ENCODE results near the gene SLC5A6.

The SLC5A6 gene

DNA sequence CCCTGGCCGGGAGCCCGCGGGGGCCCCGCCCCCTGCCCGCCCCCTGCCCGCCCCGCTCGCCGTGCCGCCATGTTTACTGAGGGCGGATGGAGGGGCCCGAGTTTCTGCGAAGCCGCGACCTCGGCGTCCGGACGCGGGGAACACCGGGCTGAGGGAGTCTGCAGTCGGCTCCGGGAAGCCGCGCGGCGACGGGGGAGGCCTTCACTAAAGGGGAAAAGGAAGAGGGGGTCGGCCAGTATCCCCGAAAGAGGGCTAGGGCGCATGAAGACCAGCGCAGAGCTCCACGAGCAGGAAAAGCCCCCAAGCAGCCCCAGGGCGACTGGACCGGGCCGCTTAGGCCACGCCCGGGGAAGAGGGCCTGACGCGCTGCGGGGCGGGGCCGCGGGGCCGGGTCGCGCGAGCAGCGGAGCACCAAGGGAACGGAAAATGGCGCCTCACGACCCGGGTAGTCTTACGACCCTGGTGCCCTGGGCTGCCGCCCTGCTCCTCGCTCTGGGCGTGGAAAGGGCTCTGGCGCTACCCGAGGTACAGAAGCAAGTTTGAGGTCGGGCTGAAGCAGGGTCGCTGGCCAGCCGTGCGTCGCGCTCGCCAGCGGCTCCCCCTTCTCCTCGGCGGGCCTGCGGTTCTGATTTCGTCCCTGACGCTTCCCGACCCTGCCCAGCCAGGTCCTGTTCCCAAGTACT lies at the start of gene SLC5A6, which contains the start of gene ATRAID:
Gene SLC5A6, minus strand, starts transcription at position 326 of the 683 bp plus-strand sequence. CDS start 4,618 bp downstream, outside the sequence.
Gene ATRAID, plus strand, starts transcription at position 99 of the 683 bp plus-strand sequence. Its CDS starts 328 bp downstream, at position 427.
- DNase-seq: peak; percentile 76

DNA sequence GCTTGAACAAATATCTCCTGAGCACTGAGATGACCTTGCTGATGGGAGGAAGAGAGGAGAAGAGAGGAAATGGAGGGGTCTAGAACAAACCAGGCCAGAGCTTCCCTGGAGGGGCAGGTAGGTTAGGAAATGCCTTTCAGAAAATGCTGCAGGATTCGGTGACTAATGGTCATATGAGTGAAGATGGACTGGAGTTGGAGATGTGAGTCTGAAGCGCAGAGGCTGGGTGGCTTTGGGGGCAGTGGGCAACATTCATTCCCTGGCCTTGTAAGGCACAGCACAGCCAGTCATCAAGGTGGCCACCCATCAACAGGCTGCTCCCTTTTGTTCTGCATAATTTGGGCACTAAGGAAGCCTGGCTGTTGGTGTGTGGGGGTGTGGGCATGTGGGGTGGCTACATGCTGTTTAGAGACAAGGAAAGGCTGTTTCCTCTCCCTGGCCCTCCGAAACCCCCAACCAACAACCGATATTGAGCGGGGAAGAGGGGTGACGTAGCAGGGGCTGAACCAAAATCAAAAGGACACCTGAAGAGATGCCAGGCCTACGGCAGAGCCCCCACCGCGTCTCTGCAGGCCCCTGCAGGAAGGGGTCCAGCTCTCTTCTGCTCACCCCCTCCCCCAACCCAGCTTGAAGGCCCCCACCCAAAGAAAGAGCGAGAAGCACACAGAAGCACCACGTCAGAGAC lies 49.3 kb upstream of the SLC5A6 start:
- no peak for DNase-seq

DNA sequence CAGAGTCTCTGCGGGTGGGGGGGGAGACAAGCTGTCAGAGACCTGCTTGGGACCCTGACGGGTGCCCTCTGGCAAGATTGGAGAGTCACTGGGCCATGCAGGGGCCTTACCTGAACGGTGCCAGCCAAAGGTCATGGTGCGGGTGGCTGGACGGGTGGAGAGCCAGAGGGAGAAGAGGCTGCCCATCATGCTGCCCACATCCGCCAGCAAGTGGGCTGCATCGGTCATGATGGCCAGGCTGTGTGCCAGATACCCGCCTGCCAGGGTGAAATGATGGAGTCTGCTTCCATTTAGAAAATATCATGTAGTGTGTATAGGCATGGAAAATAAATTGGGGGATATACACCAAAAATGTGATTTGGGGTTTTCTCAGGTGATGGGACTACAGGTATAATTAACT lies 46.0 kb upstream of the SLC5A6 start:
- DNase-seq: no peak

DNA sequence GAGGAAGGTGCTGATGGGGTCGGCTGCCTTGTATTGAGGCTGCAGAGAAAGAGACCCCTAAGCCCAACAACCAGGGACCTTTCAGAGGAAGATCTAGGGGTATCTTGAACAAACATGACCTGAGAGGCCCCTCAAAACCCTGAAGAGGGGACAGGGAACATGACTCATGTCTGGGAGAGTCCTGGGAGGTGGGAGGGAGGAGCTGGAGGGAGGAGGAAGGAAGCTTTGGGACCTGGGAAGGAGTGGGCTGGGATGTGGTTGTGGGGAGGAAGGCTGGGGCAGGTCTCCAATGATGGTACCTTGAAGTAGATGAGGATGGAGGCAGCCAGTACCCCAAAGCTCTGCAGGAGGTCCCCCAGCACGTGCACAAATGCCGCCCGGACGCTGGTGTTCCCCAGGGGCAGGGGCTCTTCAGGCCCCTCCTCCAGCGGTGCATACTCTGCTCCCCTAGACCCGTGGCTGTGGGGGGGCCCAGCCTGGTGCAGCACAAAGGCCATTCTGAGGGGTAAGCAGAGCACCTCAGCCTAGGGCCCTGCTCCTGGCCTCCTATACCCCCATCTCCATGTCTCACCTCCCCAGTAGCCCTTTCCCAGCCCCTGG lies 44.9 kb upstream of the SLC5A6 start:
- no peak for DNase-seq

DNA sequence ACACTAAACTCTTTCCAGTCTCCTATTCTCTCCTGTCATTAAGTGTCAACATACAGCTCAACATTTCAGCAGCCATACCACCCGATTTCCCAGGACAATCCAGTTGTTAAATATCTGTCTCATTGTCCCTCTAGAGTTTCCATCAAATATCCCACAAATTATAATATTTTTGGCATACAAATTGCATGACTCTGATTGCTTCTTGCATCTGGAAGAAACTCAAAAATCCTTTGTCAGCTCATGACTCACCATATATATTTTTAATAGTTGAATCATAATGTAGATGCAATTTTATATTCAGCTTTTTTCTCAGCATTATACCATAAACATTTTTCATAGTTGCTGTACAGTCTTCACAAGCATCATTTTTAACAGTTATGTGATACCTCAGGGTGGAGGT lies 43.6 kb upstream of the SLC5A6 start:
- no peak for DNase-seq

DNA sequence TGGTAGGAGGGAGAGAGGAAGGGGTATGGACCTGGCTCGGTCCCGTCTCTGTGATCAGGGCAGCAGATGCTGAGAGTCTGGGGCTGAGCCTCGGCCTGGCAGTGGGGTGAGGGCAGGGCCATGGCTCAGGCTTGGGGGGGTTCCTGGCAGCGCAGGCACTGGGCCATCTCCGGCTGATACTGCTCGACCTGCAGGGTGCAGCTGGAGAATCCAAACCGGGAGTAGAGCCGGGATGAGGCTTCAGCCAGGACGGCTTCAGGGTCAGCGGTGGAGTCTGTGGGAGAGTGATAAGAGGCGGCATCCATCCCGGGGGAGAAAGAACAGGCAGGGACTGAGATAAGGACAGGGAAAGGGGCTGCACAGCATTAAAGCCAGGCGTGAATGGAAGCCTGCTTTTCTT lies 43.1 kb upstream of the SLC5A6 start:
- no peak for DNase-seq

DNA sequence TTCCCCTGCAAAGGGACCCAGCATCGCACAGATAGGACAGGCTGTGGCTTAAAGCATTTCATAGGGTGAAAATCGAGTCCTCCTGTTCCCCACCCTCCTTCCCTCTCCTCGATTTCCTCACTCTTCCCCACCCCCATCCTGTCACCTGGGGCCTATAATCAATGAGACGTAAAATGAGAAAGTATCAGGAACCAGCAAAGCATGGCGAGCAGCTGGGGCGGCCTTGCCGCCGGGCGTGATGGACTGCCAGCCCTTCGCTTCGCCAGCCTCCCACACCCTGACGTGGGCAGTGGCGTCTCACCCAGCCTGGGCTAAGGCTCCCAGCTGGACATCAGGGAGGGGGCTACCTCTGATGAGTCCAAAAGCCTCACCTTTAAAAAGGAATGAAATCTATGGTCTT lies 39.7 kb upstream of the SLC5A6 start:
- no peak for DNase-seq

DNA sequence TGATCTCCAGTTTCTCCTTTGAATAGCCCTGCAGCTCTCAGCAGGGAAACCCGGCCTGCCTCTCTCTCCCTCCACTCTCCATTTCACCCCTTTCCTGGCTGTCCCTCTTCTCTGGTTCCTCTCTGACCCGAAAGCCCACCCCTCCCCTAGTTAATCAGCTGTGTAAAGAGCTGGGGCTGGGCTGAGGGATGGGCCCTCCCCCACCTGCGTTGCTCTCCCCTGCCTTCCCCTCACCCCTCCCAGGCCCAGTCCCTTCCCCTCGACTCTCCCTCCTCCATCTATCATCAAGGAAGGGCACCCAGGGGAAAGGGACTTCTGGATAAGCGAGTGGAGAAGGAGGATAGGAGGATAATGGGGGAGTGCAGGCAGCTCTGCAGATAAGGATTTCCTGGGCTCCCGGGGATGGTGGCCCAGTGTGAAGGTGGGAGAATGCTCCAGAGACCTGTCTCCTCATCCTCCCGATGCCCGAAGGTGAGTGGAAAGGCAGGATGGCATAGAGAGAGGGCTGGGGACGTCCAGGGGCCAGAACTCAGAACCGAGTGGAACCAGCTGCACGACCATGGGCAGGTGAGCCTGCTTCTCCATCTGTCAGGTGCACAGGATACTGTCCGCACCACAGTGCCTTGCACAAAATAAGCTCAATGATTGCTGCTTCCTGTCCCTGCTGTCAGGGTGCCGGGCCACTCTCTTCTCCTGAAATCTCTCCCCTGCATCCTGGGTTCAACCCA lies 38.7 kb upstream of the SLC5A6 start:
- no peak for DNase-seq

DNA sequence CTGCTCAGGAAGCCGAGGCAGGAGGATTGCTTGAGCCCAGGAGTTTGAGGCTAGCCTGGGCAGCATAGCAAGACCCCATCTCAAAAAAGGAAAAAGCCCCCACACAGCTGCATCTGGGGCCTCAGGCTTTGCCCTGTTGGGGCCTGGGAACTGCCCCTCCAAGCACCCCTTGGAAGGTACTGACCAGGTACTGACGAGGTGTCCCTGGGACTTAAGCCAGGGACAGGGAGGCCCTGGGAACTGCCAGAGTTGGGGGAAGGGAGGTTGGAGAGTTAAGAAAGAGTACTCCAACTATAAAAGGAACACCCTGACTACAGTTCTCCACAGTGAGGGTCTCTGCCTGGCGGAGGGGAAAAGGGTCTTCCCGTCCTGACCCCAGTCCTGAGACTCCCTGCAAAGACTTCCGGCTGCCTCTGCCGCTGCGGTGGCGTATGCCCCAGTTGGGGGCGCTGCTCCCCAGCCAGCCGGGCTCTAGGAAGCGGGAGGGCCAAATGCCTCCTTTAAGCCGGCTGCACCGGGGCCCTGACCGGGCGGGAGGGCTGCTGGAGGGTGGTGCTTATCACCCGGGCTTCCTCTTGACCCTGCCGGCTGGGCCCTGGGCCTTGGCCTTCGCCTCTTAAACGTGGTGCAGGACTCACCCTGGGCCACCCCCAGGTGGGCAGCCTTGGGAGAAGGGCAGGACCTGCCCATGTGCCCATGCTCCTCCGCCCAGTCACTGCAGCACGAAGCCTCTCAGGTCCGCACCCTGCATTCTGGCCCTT lies 38.0 kb upstream of the SLC5A6 start:
- DNase-seq: no peak

DNA sequence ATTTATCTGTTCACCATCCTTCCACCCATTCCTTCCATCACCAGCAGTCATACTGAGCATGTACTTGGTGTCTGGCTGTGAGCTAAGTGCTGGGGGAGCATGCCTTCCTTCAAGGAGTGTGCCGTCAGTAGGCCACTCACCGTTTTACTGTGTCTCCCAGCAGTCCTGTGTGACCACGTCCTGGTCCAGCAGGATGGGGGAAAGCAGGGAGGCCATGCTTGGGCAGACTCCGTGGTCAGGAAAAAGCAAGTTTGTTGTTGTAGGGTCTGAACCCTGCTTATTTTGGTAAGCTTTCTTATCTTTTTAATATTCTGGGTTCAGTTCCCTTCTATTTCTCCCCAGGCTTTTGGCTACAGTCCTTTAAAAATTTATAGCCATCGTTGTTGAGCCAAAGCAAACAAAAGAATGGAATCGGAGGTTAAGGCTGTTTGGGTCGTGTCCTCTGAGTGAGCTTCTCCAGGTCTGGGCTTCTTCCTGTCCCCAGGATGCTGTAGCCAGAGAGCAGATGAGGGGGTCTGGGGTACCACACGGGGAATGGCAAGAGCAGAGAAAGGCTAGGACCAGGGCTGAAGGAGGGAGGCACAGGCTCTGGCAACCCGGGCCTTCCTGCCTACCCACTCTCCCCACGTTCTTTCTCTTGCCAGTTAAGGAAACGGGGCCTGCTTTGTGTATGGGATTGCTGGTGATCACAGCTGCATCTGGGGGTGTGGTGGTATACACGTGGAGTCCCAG lies 37.3 kb upstream of the SLC5A6 start:
- no peak for DNase-seq

DNA sequence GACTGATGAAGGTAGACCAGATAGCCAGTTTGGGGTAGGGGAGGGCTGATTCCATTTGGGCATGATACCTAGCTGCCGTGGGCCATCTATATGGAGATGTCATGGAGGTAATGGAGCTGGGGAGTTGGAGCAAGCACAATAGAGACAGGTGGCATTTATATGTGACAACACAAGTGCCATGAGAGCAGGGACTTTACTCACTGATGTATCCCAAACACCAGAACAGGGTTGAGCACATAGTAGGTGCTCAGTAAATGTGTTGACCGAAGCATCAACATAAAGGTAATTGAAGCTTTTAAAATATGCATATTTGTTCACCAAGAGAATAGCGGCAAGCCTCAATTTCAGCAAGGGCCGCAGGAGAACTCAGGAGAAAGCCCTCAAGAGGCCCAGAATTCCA lies 35.8 kb upstream of the SLC5A6 start:
- no peak for DNase-seq

DNA sequence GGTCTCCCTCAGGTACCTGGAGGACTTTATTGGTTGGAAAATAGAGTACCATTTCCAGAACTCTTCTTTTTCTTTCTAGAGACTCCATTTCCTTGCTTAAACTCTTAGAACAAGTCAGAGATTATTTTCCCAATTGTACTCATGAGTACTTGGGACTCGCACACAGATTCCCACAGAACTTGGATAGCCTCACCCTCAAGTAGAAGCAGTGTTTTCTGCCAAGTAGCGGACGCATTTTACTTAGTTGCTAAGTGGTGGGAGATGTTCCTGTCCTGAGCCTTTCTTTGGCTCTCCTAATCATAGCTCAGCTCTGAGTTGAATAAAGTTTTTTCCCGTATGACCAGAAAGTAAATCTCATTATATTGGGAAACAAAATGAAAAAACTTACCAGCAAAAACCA lies 33.6 kb upstream of the SLC5A6 start:
- DNase-seq: no peak

DNA sequence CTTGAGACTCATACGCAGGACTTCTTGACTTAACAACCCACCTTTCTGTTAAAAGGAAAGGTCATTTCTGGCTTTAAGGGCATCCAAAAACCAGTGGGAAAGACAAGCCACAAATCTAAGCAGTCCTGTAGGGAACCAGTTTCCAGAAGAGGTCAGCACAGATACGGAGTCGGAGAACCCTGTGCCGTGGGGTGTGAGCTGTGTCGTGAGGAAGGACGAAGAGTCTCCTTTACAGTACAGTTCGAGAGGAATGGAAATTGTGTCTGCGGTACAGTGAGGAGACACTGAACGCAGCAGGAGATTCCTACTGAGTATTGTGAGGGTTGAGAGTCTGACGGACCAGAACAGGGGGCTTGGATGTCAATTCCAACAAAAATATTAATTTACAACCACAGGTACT lies 33.0 kb upstream of the SLC5A6 start:
- DNase-seq: no peak

DNA sequence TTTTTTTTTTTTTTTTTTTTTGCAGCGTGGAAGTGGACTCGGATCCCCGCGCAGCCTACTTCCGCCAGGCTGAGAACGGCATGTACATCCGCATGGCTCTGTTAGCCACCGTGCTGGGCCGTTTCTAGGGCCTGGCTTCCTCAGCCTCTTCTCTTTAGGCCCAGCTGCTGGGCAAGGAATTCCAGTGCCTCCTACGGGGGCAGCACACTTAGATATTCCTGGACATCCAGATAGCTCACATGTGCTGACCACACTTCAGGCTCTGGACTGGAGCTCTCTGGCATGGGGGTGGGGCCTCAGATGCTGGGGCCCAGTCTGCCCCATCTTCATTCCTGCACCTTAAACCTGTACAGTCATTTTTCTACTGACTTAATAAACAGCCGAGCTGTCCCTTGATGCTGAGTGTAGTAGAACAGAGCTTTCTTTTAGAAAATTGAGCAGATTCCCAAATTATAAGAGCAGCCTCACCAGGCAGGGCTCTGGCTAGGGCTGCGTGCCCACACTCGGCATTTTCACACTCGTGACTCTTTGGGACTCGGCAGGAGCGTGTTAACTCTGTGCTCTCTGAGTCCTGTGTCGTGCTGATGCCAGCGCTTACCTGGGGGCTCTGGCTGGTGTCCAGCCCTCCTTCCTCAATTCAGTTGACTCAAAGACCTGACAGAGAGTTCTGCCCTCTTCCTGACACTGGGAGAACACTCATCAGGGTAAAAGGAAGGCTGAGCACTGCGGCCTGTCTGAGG lies 31.5 kb upstream of the SLC5A6 start:
- no peak for DNase-seq

DNA sequence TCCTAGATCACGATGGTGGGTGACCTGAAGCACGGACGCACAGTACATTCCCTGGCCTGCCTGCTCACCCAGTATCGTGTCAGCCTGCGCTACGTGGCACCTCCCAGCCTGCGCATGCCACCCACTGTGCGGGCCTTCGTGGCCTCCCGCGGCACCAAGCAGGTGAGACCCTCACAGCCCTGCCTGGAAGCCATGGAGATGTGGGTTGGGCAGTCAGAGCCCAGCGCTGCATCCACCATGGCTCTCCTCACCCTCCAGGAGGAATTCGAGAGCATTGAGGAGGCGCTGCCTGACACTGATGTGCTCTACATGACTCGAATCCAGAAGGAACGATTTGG lies 30.5 kb upstream of the SLC5A6 start:
- no peak for DNase-seq

DNA sequence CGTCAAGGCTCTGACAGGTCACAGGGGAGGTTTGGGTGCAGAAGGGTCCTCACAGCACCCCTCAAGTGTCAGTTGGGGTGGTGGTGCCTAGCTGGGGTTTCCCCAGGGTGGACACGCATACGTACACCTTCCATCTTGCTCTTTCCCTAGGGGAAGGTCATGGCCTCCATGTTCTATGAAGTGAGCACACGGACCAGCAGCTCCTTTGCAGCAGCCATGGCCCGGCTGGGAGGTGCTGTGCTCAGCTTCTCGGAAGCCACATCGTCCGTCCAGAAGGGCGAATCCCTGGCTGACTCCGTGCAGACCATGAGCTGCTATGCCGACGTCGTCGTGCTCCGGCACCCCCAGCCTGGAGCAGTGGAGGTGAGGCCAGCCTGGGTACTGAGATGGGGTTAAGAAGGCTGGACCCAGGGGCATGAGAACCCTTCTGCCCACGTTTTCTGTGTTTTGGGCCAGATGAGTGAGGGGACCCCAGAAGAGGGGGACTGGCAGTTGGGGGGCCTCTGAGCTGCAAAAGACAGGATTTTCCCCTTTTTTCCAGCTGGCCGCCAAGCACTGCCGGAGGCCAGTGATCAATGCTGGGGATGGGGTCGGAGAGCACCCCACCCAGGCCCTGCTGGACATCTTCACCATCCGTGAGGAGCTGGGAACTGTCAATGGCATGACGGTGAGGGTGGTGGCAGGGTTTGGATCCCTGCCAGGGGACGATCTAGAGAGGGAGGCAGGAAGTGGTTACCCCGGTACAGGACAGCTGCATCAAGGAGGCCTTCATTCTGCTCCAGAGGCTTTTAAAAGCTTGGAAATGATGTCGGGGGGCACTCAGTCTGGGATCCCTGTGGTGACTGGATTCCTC lies 29.9 kb upstream of the SLC5A6 start:
- DNase-seq: no peak

DNA sequence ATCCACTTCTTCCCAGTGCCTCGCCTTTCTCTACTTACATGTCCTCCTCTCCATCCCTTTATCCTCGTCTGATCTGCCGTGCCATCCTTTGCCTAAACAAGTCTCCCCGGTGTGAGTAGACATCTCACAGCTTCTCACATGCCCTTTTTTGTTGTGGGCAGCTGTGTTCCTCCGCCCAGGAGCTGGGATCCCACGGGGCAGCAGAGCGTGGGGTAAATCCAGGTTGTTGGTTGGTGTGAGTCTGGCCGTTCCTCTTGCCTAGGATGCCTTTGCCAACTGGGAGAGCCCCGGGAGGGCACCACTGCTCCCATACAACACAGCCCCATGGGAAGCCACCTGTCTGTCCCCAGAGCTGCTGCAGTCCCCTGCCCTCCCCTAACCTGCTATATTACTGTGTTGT lies 28.3 kb upstream of the SLC5A6 start:
- no peak for DNase-seq

DNA sequence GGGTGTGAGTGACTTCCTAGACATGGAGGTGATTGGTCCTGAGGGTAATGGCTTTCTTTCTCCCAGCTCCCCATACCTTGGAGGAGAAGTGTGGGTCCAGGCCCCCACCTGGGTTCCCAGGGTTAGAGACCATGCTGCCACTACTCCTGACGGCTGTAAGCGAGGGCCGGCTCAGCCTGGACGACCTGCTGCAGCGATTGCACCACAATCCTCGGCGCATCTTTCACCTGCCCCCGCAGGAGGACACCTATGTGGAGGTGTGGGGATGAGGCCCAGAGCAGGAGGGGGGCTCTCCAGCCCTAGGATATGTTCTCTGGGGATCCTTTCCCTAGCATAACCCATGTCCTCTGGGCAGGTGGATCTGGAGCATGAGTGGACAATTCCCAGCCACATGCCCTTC lies 26.9 kb upstream of the SLC5A6 start:
- no peak for DNase-seq

DNA sequence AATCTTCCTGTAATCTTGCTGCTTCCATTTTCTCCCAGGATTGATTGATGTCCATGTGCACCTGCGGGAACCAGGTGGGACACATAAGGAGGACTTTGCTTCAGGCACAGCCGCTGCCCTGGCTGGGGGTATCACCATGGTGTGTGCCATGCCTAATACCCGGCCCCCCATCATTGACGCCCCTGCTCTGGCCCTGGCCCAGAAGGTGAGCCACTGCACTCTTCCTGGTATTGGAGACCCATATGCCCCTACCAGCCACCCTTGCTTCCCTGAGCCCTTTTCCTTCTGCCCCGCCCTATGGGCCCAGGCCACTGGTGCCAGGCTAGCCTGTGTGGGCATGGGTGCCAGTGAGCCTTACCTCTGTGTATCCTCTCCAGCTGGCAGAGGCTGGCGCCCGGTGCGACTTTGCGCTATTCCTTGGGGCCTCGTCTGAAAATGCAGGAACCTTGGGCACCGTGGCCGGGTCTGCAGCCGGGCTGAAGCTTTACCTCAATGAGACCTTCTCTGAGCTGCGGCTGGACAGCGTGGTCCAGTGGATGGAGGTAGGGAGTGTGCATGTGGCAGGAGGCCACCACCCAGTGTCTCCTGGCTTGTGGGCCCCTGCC lies 25.4 kb upstream of the SLC5A6 start:
- no peak for DNase-seq

DNA sequence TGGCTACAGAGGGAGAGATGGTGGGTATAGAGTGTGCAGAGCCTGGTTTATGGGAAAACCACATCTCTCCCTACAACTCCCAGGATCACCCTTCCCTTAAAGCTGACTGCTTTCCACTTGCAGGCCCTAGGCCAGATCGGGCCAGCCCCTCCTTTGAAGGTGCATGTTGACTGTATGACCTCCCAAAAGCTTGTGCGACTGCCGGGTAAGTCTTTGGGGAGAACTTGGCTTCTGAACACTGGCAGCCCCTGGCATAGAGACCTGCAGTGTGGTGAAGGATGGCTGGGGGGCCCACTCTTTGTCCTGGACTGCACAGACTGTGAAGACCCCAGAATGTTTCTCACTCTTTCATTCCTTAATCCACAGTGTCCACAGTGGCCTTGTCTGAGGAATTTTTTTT lies 24.6 kb upstream of the SLC5A6 start:
- no peak for DNase-seq

Data from NCI-H1048 (cell line).